ENCODE measurements around the gene STRN.

DNA sequence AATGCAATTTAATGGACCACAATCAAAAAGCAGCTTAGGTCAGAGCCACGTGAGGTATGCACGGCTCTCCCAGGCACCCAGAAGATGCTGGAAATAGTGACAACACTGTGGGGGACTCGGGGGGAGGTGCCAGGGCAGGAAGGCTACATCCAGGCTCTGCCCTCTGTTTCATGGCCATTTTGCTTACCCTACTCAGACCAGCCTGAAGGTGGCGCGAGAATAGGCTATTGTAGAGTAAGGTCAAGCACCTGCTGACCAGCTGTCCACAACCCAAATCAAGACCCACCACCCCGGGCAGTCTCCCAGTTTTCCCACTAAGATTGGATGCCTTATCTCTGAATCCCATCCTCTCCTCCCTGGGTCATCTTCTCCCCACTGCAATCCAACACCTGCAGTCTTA is 154.1 kb downstream of the STRN start:
- TF ChIP-seq CTCF (IDR thresholded peaks at IDR 0.05 in 2 of 3, conservative IDR thresholded peaks at IDR 0.05 in 1 of 3; ENCODE audit: control insufficient read depth in 2 of 3, extremely low read depth in 1 of 3, insufficient read depth in 1 of 3, low read depth in 3 of 3, low read length in 3 of 3) (peak; percentile 22 to 43 (median 24); a peak in 5 of 6 replicates), E2F4 (IDR thresholded peaks at IDR 0.05; ENCODE audit: low read depth, low read length) (no peak), RCOR1 (conservative IDR thresholded peaks at IDR 0.05; ENCODE audit: low read depth, low read length) (no peak), MEF2A (IDR thresholded peaks at IDR 0.05; ENCODE audit: insufficient read depth, low read depth, low read length) (no peak), SPI1 (IDR thresholded peaks at IDR 0.05; ENCODE audit: borderline replicate concordance, insufficient read depth, low read depth, low read length) (no peak)
- TF ChIP-seq, protein P1, sequence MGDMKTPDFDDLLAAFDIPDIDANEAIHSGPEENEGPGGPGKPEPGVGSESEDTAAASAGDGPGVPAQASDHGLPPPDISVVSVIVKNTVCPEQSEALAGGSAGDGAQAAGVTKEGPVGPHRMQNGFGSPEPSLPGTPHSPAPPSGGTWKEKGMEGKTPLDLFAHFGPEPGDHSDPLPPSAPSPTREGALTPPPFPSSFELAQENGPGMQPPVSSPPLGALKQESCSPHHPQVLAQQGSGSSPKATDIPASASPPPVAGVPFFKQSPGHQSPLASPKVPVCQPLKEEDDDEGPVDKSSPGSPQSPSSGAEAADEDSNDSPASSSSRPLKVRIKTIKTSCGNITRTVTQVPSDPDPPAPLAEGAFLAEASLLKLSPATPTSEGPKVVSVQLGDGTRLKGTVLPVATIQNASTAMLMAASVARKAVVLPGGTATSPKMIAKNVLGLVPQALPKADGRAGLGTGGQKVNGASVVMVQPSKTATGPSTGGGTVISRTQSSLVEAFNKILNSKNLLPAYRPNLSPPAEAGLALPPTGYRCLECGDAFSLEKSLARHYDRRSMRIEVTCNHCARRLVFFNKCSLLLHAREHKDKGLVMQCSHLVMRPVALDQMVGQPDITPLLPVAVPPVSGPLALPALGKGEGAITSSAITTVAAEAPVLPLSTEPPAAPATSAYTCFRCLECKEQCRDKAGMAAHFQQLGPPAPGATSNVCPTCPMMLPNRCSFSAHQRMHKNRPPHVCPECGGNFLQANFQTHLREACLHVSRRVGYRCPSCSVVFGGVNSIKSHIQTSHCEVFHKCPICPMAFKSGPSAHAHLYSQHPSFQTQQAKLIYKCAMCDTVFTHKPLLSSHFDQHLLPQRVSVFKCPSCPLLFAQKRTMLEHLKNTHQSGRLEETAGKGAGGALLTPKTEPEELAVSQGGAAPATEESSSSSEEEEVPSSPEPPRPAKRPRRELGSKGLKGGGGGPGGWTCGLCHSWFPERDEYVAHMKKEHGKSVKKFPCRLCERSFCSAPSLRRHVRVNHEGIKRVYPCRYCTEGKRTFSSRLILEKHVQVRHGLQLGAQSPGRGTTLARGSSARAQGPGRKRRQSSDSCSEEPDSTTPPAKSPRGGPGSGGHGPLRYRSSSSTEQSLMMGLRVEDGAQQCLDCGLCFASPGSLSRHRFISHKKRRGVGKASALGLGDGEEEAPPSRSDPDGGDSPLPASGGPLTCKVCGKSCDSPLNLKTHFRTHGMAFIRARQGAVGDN (IDR thresholded peaks at IDR 0.05) = no peak
- TF ChIP-seq, protein P2, sequence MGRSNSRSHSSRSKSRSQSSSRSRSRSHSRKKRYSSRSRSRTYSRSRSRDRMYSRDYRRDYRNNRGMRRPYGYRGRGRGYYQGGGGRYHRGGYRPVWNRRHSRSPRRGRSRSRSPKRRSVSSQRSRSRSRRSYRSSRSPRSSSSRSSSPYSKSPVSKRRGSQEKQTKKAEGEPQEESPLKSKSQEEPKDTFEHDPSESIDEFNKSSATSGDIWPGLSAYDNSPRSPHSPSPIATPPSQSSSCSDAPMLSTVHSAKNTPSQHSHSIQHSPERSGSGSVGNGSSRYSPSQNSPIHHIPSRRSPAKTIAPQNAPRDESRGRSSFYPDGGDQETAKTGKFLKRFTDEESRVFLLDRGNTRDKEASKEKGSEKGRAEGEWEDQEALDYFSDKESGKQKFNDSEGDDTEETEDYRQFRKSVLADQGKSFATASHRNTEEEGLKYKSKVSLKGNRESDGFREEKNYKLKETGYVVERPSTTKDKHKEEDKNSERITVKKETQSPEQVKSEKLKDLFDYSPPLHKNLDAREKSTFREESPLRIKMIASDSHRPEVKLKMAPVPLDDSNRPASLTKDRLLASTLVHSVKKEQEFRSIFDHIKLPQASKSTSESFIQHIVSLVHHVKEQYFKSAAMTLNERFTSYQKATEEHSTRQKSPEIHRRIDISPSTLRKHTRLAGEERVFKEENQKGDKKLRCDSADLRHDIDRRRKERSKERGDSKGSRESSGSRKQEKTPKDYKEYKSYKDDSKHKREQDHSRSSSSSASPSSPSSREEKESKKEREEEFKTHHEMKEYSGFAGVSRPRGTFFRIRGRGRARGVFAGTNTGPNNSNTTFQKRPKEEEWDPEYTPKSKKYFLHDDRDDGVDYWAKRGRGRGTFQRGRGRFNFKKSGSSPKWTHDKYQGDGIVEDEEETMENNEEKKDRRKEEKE (IDR thresholded peaks at IDR 0.05) = no peak

Data from GM12878 (cell line).